ENCODE measurements around the gene FAM114A1.

FAM114A1 gene

GRCh38 chr4:38917481-38918025 lies 49.9 kb downstream of the FAM114A1 start:
- no peak for TF ChIP-seq ZFX (IDR thresholded peaks at IDR 0.05)
- TF ChIP-seq CTCF (conservative IDR thresholded peaks at IDR 0.05), result no peak

GRCh38 chr4:38919494-38919893 lies 51.9 kb downstream of the FAM114A1 start:
- H3K27ac ChIP-seq, result no peak overlapping the region
- TF ChIP-seq ZFX (IDR thresholded peaks at IDR 0.05), result no peak
- TF ChIP-seq CTCF (conservative IDR thresholded peaks at IDR 0.05), result no peak

More at GRCh38 chr4:38917481-38918025, 49.9 kb downstream of the FAM114A1 start:
- no peak overlapping the region for H3K27ac ChIP-seq

- no peak overlapping the region for H3K27ac ChIP-seq
- TF ChIP-seq ZFX (IDR thresholded peaks at IDR 0.05) (no peak), CTCF (conservative IDR thresholded peaks at IDR 0.05) (no peak)
These were observed 52.6 kb downstream of the FAM114A1 start for GRCh38 chr4:38920186-38920585.

GRCh38 chr4:38920677-38921076 lies 53.1 kb downstream of the FAM114A1 start:
- no peak for TF ChIP-seq ZFX (IDR thresholded peaks at IDR 0.05)
- TF ChIP-seq CTCF (conservative IDR thresholded peaks at IDR 0.05), result no peak
- H3K27ac ChIP-seq, result no peak overlapping the region

GRCh38 chr4:38921151-38921550 lies 53.5 kb downstream of the FAM114A1 start:
- H3K27ac ChIP-seq, result no peak overlapping the region
- no peak for TF ChIP-seq CTCF (conservative IDR thresholded peaks at IDR 0.05)
- TF ChIP-seq ZFX (IDR thresholded peaks at IDR 0.05), result no peak

- H3K27ac ChIP-seq, result no peak overlapping the region
- no peak for TF ChIP-seq CTCF (conservative IDR thresholded peaks at IDR 0.05)
- TF ChIP-seq ZFX (IDR thresholded peaks at IDR 0.05), result no peak
These were observed 56.1 kb downstream of the FAM114A1 start for GRCh38 chr4:38923746-38924145.

GRCh38 chr4:38924353-38924752 lies 56.7 kb downstream of the FAM114A1 start:
- H3K27ac ChIP-seq, result no peak overlapping the region
- TF ChIP-seq CTCF (conservative IDR thresholded peaks at IDR 0.05) (no peak), ZFX (IDR thresholded peaks at IDR 0.05) (no peak)
